Measurements from ENCODE around the gene GRP. TPM values are rescaled to one million over a fixed set of nuclear protein-coding genes. Genes with fewer than 3 reads are reported as not detected.

Gene GRP
- total and polyA plus RNA-seq, 8 donors = 0.60 to 3.2 (median 1.5) TPM; not detected in 4

GRCh38 chr18:59276047-59276446, 56.1 kb downstream of the GRP start:
- peaks cover 18 to 28% (median 25%) of the 10 kb centered on the region in 4 donors for H3K4me1 ChIP-seq
- intact Hi-C loops (cut with DNase I; ENCODE audit: low total_unique reads) = no loop called here
- TF ChIP-seq POLR2AphosphoS5 (IDR thresholded peaks at IDR 0.05) (no peak), POLR2A (IDR thresholded peaks at IDR 0.05) (no peak), EP300 (IDR thresholded peaks at IDR 0.05) (no peak)
- TF ChIP-seq, protein P1, sequence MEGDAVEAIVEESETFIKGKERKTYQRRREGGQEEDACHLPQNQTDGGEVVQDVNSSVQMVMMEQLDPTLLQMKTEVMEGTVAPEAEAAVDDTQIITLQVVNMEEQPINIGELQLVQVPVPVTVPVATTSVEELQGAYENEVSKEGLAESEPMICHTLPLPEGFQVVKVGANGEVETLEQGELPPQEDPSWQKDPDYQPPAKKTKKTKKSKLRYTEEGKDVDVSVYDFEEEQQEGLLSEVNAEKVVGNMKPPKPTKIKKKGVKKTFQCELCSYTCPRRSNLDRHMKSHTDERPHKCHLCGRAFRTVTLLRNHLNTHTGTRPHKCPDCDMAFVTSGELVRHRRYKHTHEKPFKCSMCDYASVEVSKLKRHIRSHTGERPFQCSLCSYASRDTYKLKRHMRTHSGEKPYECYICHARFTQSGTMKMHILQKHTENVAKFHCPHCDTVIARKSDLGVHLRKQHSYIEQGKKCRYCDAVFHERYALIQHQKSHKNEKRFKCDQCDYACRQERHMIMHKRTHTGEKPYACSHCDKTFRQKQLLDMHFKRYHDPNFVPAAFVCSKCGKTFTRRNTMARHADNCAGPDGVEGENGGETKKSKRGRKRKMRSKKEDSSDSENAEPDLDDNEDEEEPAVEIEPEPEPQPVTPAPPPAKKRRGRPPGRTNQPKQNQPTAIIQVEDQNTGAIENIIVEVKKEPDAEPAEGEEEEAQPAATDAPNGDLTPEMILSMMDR (IDR thresholded peaks at IDR 0.05) = no peak
- peaks cover 15 to 100% (median 72%) of the 10 kb centered on the region in 3 donors for H3K27me3 ChIP-seq
- peaks cover 0 to 11% (median 0%) of the 10 kb centered on the region in 4 donors for H3K9me3 ChIP-seq
- DNase-seq = no peak
- H3K4me3 ChIP-seq = no peak overlapping the region
- H3K27ac ChIP-seq = no peak overlapping the region
- 20 to 26% (median 24%) methylated on average over 5 of the region's 5 CpGs for WGBS, 5 donors
- H3K36me3 ChIP-seq = no peaks in the 10 kb centered on the region

DNA sequence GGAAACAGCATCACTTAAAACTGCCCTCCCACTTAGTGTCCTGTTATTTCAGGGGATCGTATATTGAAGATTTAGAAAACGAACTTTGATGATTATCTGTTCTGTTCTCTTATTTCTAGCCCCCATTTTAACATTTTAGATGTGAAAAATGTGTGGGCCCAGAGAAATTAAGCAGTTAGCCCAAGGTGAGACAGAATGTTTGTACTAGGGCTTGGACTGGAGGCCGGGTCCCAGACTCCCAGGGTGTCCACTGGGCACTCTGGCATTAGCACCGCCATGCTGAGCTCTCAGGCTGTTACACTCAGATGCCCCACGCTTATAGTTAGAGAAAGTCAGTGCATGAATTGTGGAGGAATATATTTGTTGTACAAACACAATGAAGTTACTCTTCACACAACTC, 58.8 kb downstream of the GRP start:
- 53 to 70% (median 69%) methylated on average over 5 of the region's 5 CpGs for WGBS, 5 donors
- Histone ChIP-seq H3K27me3 (peaks cover 0 to 100% (median 51%) of the 10 kb centered on the region in 3 donors), H3K36me3 (no peaks in the 10 kb centered on the region), H3K4me1 (peaks cover 3 to 5% (median 5%) of the 10 kb centered on the region in 4 donors), H3K27ac (no peak overlapping the region), H3K4me3 (no peak overlapping the region), H3K9me3 (no peaks in the 10 kb centered on the region)
- no peak for DNase-seq
- TF ChIP-seq, protein P1 (IDR thresholded peaks at IDR 0.05) = no peak
- TF ChIP-seq POLR2A (IDR thresholded peaks at IDR 0.05) (no peak), EP300 (IDR thresholded peaks at IDR 0.05) (no peak), POLR2AphosphoS5 (IDR thresholded peaks at IDR 0.05) (no peak)
- intact Hi-C loops (cut with DNase I; ENCODE audit: low total_unique reads) = no loop called here

DNA sequence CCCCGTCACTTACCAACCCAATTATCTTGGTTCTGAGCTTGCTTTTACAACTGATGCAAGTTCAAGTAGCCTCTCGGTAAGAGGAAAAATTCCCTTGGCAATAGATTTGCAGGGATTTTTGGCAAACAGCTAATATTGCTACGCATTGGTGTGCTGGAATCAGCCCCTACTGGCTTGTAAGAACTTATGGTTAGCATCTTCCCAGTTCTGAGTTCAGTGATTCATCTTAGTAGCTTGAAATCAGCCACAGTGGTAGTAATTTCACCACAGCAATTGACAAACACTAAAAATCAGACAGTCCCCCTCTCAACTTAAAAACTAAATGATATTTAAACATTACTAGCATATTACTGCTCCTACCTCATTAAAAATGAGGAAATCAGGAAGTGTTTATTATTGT, 59.2 kb downstream of the GRP start:
- H3K4me3 ChIP-seq = no peak overlapping the region
- intact Hi-C loops (cut with DNase I; ENCODE audit: low total_unique reads) = no loop called here
- no peak for DNase-seq
- peaks cover 0 to 100% (median 51%) of the 10 kb centered on the region in 3 donors for H3K27me3 ChIP-seq
- no peak for TF ChIP-seq EP300 (IDR thresholded peaks at IDR 0.05)
- peaks cover 0 to 1% (median under 1%) of the 10 kb centered on the region in 4 donors for H3K4me1 ChIP-seq
- no peaks in the 10 kb centered on the region for H3K36me3 ChIP-seq
- WGBS, 5 donors = 61 to 77% (median 70%) methylated on average over 3 of the region's 3 CpGs
- no peak overlapping the region for H3K27ac ChIP-seq
- H3K9me3 ChIP-seq = no peaks in the 10 kb centered on the region

GRCh38 chr18:59279722-59280121, 59.8 kb downstream of the GRP start:
- H3K4me1 ChIP-seq = no peaks in the 10 kb centered on the region
- intact Hi-C loops (cut with DNase I; ENCODE audit: low total_unique reads) = no loop called here
- WGBS, 5 donors = 56 to 78% (median 61%) methylated on average over 1 of the region's 1 CpG
- TF ChIP-seq, protein P1 (IDR thresholded peaks at IDR 0.05) = no peak
- TF ChIP-seq EP300 (IDR thresholded peaks at IDR 0.05) (no peak), POLR2A (IDR thresholded peaks at IDR 0.05) (no peak), POLR2AphosphoS5 (IDR thresholded peaks at IDR 0.05) (no peak)
- H3K9me3 ChIP-seq = no peaks in the 10 kb centered on the region
- no peak overlapping the region for H3K4me3 ChIP-seq
- no peak for DNase-seq
- no peaks in the 10 kb centered on the region for H3K36me3 ChIP-seq
- no peak overlapping the region for H3K27ac ChIP-seq
- peaks cover 0 to 100% (median 47%) of the 10 kb centered on the region in 3 donors for H3K27me3 ChIP-seq

Other genes starting within 250 kb of the GRP start
- 10 to 100 TPM in 4 of 5 donors, 1 to 10 TPM in 1; 3.1 to 53.6 (median 41.7) TPM for gene SEC11C, start 80.3 kb upstream of the GRP start, total RNA-seq
- gene SEC11C, start 80.3 kb upstream of the GRP start, polyA plus RNA-seq = 10 to 100 TPM; 52.0 to 83.2 (median 62.4) TPM
- gene RAX, start 53.3 kb downstream of the GRP start, total RNA-seq = not detected
- under 1 TPM in 1 of 3 donors, not detected in 2; 0.05 TPM for gene RAX, start 53.3 kb downstream of the GRP start, polyA plus RNA-seq
- not detected for gene CPLX4, start 98.5 kb downstream of the GRP start, total RNA-seq
- not detected for gene CPLX4, start 98.5 kb downstream of the GRP start, polyA plus RNA-seq
- gene LMAN1, start 139.1 kb downstream of the GRP start, total RNA-seq = 100 to 1,000 TPM in 1 of 5 donors, 10 to 100 TPM in 4; 13.9 to 258 (median 44.2) TPM
- gene LMAN1, start 139.1 kb downstream of the GRP start, polyA plus RNA-seq = 10 to 100 TPM in 2 of 3 donors, 1 to 10 TPM in 1; 9.9 to 17.1 (median 14.6) TPM

Data from stomach (tissue), 9 donors.